Tibial nerve (tissue), 4 donors: ENCODE data around the gene MBD5. TPM values are rescaled to one million over a fixed set of nuclear protein-coding genes. Genes with fewer than 3 reads are reported as not detected.

Experiments
- DNase-seq, 2 donors: peaks; one replicate each; pipeline ENCODE4 v3.0.0-alpha.2; 2019; ENCODE audit warnings: low spot score in 2 of 2
- H3K27ac ChIP-seq, 4 donors: fragments of 200-600 bp; sonication (generic) in 3 of 4; one replicate each; pipeline ENCODE4 v1.5.1; 2017 to 2019; ENCODE audit warnings: mild to moderate bottlenecking in 1 of 4
- H3K27me3 ChIP-seq, 2 donors: fragments of 200-600 bp; sonication (generic) in 1 of 2; one replicate each; pipeline versions ENCODE4 v1.5.1 to v1.6.0; 2017 to 2019
- H3K36me3 ChIP-seq, 3 donors: fragments of 200-600 bp; sonication (generic); one replicate each; pipeline ENCODE4 v1.5.1; 2018 to 2019
- H3K4me1 ChIP-seq, 4 donors: fragments of 200-600 bp; sonication (generic) in 3 of 4; one replicate each; pipeline ENCODE4 v1.5.1; 2017 to 2019
- H3K4me3 ChIP-seq, 4 donors: fragments of 200-600 bp; sonication (generic) in 3 of 4; one replicate each; pipeline ENCODE4 v1.5.1; 2017 to 2019; ENCODE audit warnings: mild to moderate bottlenecking in 1 of 4, moderate library complexity in 1 of 4
- H3K9me3 ChIP-seq, 4 donors: fragments of 200-600 bp; sonication (generic) in 3 of 4; one replicate each; pipeline ENCODE4 v1.5.1; 2017 to 2019
- EP300 ChIP-seq, 2 donors: sonication (generic); formaldehyde crosslinking; IDR thresholded peaks; one replicate each; pipeline ENCODE4 v1.6.1; 2017; ENCODE audit warnings: antibody characterized with exemption in 2 of 2, mild to moderate bottlenecking in 1 of 2
- POLR2A ChIP-seq, 2 donors: fragments of 450-650 bp; IDR thresholded peaks; one replicate each; pipeline ENCODE4 v1.6.1; 2017; ENCODE audit warnings: antibody characterized with exemption in 2 of 2, mild to moderate bottlenecking in 2 of 2, moderate library complexity in 2 of 2
- WGBS, 2 donors: methylation state at CpG; one replicate each; pipeline ENCODE4 v1.1.5; 2018; 5-methylcytosine and 5-hydroxymethylcytosine counted together
- total RNA-seq, 4 donors: library from RNA; depleted of rRNA; stranded (reverse); fragments of >200 nt; gene quantifications; one replicate each; pipeline ENCODE4 v1.1.0, GENCODE V29; 2016
- TF ChIP-seq, protein P1 (sequence below), 5 experiments: fragments of 200-600 bp in 3 of 5; fragments of 450-650 bp in 2 of 5; sonication (generic) in 3 of 5; IDR thresholded peaks; one replicate each; pipeline ENCODE4 v1.5.1; 2016 to 2019; ENCODE audit warnings: antibody characterized with exemption in 5 of 5, mild to moderate bottlenecking in 3 of 5, moderate library complexity in 2 of 5

The MBD5 gene
- total RNA-seq, 4 donors from 2014 or later = 28.5 to 46.5 (median 40.9) TPM

DNA sequence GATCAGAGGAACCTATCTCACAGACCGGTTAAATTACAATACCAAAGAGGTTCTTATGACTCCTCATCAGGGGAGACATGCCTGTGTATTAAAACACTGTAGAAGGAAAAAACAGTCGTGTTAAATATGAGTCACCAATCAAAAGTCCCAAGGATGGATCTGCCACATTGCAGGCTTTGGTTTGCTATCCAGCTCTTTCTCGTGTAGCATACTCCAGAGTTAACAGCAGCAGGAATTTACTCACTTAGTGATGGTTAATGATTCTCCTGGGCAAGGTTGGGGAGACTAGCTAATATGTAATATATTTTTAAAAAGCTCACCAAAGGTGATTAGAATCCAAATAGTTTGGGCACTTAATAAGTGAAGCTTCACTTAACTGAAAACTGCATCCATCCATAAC lies 109.7 kb downstream of the MBD5 start:
- no peak for DNase-seq
- Histone ChIP-seq H3K9me3 (no peaks in the 10 kb centered on the region), H3K36me3 (peaks cover 0 to 4% (median 0%) of the 10 kb centered on the region in 3 donors), H3K27ac (no peak overlapping the region), H3K27me3 (no peaks in the 10 kb centered on the region), H3K4me3 (no peak overlapping the region), H3K4me1 (peaks cover 0 to 5% (median 0%) of the 10 kb centered on the region in 4 donors)
- TF ChIP-seq EP300 (IDR thresholded peaks at IDR 0.05) = no peak
- no peak for TF ChIP-seq POLR2A (IDR thresholded peaks at IDR 0.05)
- TF ChIP-seq, protein P1, sequence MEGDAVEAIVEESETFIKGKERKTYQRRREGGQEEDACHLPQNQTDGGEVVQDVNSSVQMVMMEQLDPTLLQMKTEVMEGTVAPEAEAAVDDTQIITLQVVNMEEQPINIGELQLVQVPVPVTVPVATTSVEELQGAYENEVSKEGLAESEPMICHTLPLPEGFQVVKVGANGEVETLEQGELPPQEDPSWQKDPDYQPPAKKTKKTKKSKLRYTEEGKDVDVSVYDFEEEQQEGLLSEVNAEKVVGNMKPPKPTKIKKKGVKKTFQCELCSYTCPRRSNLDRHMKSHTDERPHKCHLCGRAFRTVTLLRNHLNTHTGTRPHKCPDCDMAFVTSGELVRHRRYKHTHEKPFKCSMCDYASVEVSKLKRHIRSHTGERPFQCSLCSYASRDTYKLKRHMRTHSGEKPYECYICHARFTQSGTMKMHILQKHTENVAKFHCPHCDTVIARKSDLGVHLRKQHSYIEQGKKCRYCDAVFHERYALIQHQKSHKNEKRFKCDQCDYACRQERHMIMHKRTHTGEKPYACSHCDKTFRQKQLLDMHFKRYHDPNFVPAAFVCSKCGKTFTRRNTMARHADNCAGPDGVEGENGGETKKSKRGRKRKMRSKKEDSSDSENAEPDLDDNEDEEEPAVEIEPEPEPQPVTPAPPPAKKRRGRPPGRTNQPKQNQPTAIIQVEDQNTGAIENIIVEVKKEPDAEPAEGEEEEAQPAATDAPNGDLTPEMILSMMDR (IDR thresholded peaks at IDR 0.05) = no peak
- WGBS, 2 donors = 48 to 52% methylated on average over 3 of the region's 3 CpGs

DNA sequence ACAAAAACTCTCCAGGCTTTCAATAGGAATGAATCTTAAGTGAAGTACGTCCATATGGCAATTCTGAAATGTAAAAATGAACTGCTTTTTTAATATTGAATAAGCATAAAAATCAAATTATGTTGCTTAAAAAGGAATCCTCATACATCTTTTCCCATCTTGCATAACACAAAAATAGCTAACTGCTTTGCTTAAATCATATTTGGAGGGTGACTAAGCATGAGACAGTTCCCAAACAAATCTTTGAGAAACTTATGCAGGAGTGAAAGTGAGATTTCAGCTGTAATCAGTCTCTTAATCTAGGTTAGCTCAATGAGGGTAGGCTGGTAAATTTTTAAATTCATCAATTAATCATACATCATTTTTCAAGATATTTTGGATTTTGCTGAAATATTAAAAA lies 111.5 kb downstream of the MBD5 start:
- H3K27me3 ChIP-seq = no peaks in the 10 kb centered on the region
- peaks cover 0 to 5% (median 0%) of the 10 kb centered on the region in 4 donors for H3K4me1 ChIP-seq
- H3K4me3 ChIP-seq = no peak overlapping the region
- TF ChIP-seq, protein P1 (IDR thresholded peaks at IDR 0.05) = no peak
- TF ChIP-seq POLR2A (IDR thresholded peaks at IDR 0.05) = no peak
- TF ChIP-seq EP300 (IDR thresholded peaks at IDR 0.05) = no peak
- no peaks in the 10 kb centered on the region for H3K9me3 ChIP-seq
- no peak for DNase-seq
- peaks cover 0 to under 1% (median 0%) of the 10 kb centered on the region in 3 donors for H3K36me3 ChIP-seq
- no peak overlapping the region for H3K27ac ChIP-seq
- WGBS, 2 donors = 81 to 87% methylated on average over 1 of the region's 1 CpG

DNA sequence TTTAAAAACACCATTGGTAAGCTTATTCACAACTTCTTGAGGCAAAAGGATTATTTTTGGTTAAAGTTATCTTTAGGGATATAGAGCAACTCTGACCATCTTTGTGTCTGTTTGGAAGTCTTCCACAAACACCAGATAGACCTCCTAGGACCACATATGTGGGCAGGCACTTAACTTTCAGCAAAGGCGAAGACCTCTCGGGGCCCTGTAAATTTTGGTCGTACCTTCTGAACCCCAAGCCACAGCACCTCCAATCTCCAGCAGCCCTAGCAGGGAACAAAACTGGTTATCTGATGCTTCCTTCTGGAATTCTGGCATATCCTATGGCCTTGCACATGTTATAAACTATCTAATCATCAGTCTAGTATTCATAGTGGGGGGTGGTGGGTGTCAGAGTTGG lies 114.8 kb downstream of the MBD5 start:
- H3K4me1 ChIP-seq = peaks cover 0 to 5% (median 0%) of the 10 kb centered on the region in 4 donors
- H3K9me3 ChIP-seq = no peaks in the 10 kb centered on the region
- WGBS, 2 donors = 86 to 94% methylated on average over 3 of the region's 3 CpGs
- no peak for DNase-seq
- H3K36me3 ChIP-seq = no peaks in the 10 kb centered on the region
- H3K4me3 ChIP-seq = no peak overlapping the region
- no peaks in the 10 kb centered on the region for H3K27me3 ChIP-seq
- H3K27ac ChIP-seq = no peak overlapping the region
- TF ChIP-seq POLR2A (IDR thresholded peaks at IDR 0.05) (no peak), EP300 (IDR thresholded peaks at IDR 0.05) (no peak)
- TF ChIP-seq, protein P1 (IDR thresholded peaks at IDR 0.05) = no peak

DNA sequence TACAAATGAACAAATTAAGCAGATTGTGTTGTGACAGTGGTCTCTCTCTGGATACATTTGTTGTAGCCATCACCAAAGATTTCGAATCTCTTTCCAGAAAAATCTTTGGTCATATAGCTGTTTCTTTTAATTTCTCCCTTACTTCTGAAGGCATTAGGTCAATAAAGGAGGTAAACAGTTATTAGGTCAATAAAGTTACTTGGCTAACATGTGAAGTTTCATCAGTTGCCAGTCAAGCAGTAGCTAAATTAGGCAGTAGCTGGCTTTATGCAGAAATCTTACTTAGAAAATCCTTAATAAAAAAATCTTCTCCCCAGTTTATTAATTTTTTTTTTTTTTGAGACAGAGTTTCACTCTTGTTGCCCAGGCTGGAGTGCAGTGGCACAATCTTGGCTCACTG lies 115.5 kb downstream of the MBD5 start:
- Histone ChIP-seq H3K27me3 (no peaks in the 10 kb centered on the region), H3K9me3 (no peaks in the 10 kb centered on the region), H3K4me3 (no peak overlapping the region), H3K36me3 (no peaks in the 10 kb centered on the region), H3K4me1 (peaks cover 0 to 5% (median 0%) of the 10 kb centered on the region in 4 donors), H3K27ac (no peak overlapping the region)
- 89 to 97% methylated on average over 1 of the region's 1 CpG for WGBS, 2 donors
- TF ChIP-seq POLR2A (IDR thresholded peaks at IDR 0.05) (no peak), EP300 (IDR thresholded peaks at IDR 0.05) (no peak)
- TF ChIP-seq, protein P1 (IDR thresholded peaks at IDR 0.05) = no peak
- no peak for DNase-seq

DNA sequence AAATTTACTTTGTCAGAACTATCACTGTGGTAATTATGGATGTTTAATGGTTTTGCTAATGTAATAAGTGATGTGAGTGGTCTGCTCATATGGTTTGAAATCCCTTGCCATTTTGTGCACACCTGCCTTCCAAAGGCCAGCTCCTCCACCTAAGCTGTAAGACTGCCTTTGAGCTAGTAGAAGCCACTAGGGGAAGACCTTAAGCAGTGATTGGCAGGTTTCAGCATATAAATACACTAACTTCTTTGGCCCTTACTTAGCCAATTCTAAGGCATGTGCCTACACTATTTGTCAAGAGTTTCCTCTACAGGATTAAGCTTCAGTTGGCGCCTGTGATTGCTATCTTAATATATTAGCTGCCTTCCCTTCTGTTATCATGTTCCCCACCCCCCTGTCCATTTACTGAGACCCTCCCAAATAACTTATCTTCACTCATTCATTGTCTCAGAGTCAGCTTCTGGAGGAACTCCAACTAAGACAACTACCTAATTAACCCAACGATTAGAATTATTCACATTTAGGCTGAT lies 141.1 kb downstream of the MBD5 start:
- peaks cover 0 to 9% (median 2%) of the 10 kb centered on the region in 4 donors for H3K4me1 ChIP-seq
- no peak for DNase-seq
- 89 to 95% methylated on average over 2 of the region's 2 CpGs for WGBS, 2 donors
- peaks cover 0 to 27% (median 0%) of the 10 kb centered on the region in 3 donors for H3K36me3 ChIP-seq
- no peak overlapping the region for H3K27ac ChIP-seq
- H3K27me3 ChIP-seq = no peaks in the 10 kb centered on the region
- TF ChIP-seq POLR2A (IDR thresholded peaks at IDR 0.05) = no peak
- TF ChIP-seq, protein P1 (IDR thresholded peaks at IDR 0.05) = no peak
- no peak for TF ChIP-seq EP300 (IDR thresholded peaks at IDR 0.05)
- H3K4me3 ChIP-seq = no peak overlapping the region
- no peaks in the 10 kb centered on the region for H3K9me3 ChIP-seq
